Measurements from ENCODE around the gene CIT. TPM values are rescaled to one million over a fixed set of nuclear protein-coding genes. Genes with fewer than 3 reads are reported as not detected.
A peak's percentile ranks its signal among the peaks of the same experiment; 100 is the strongest.

The CIT gene
- total RNA-seq, 2 donors from 2014 or later = 0.33 to 1.3 TPM

- no peaks in the 10 kb centered on the region for H3K27me3 ChIP-seq
- H3K27ac ChIP-seq = peak overlapping the region in 1 of 4 donors; percentile 76
- intact Hi-C loops (cut with DNase I) = no loop called here
- no peak for DNase-seq
- H3K4me3 ChIP-seq = no peak overlapping the region
- peaks cover 16% of the 10 kb centered on the region for H3K4me1 ChIP-seq
- TF ChIP-seq POLR2A (IDR thresholded peaks at IDR 0.05) = no peak
- no peak for TF ChIP-seq CTCF (IDR thresholded peaks at IDR 0.05)
- no peak for ATAC-seq
- H3K36me3 ChIP-seq (replicated peaks in 1 of 2; ENCODE audit: insufficient read depth in 1 of 2, low read depth in 2 of 2) = no peaks in the 10 kb centered on the region
- H3K9me3 ChIP-seq = no peaks in the 10 kb centered on the region
- WGBS, 2 donors = 92 to 99% methylated on average over 3 of the region's 3 CpGs
Measured at GRCh38 chr12:119715268-119715620, 161.9 kb downstream of the CIT start.

- WGBS, 2 donors = 91 to 95% methylated on average over 4 of the region's 4 CpGs
- no peak for TF ChIP-seq CTCF (IDR thresholded peaks at IDR 0.05)
- no peak for TF ChIP-seq POLR2A (IDR thresholded peaks at IDR 0.05)
- no peak overlapping the region for H3K27ac ChIP-seq
- DNase-seq (no peak), ATAC-seq (no peak)
- H3K36me3 ChIP-seq (replicated peaks in 1 of 2; ENCODE audit: insufficient read depth in 1 of 2, low read depth in 2 of 2) = no peaks in the 10 kb centered on the region
- H3K27me3 ChIP-seq = no peaks in the 10 kb centered on the region
- H3K9me3 ChIP-seq = no peaks in the 10 kb centered on the region
- intact Hi-C loops (cut with DNase I) = no loop called here
- H3K4me3 ChIP-seq = no peak overlapping the region
- peaks cover 16% of the 10 kb centered on the region for H3K4me1 ChIP-seq
Measured at GRCh38 chr12:119714614-119715267, 162.4 kb downstream of the CIT start.

- no peak for ATAC-seq
- no peaks in the 10 kb centered on the region for H3K36me3 ChIP-seq (replicated peaks in 1 of 2; ENCODE audit: insufficient read depth in 1 of 2, low read depth in 2 of 2)
Measured at GRCh38 chr12:119713551-119714031, 163.5 kb downstream of the CIT start.

GRCh38 chr12:119712721-119713120 is 164.4 kb downstream of the CIT start:
- DNase-seq (no peak), ATAC-seq (no peak)
- Histone ChIP-seq H3K27me3 (no peaks in the 10 kb centered on the region), H3K4me3 (no peak overlapping the region), H3K36me3 (replicated peaks in 1 of 2; ENCODE audit: insufficient read depth in 1 of 2, low read depth in 2 of 2) (no peaks in the 10 kb centered on the region), H3K9me3 (no peaks in the 10 kb centered on the region), H3K4me1 (peaks cover 16% of the 10 kb centered on the region), H3K27ac (no peak overlapping the region)
- intact Hi-C loops (cut with DNase I) = no loop called here
- 95 to 96% methylated on average over 11 of the region's 11 CpGs for WGBS, 2 donors
- no peak for TF ChIP-seq POLR2A (IDR thresholded peaks at IDR 0.05)
- no peak for TF ChIP-seq CTCF (IDR thresholded peaks at IDR 0.05)

More at GRCh38 chr12:119713551-119714031, 163.5 kb downstream of the CIT start:
- no peak overlapping the region for H3K4me3 ChIP-seq
- no peaks in the 10 kb centered on the region for H3K27me3 ChIP-seq
- WGBS, 2 donors = 91 to 93% methylated on average over 8 of the region's 8 CpGs
- intact Hi-C loops (cut with DNase I) = no loop called here
- H3K9me3 ChIP-seq = no peaks in the 10 kb centered on the region
- no peak overlapping the region for H3K27ac ChIP-seq
- H3K4me1 ChIP-seq = peaks cover 16% of the 10 kb centered on the region
- TF ChIP-seq CTCF (IDR thresholded peaks at IDR 0.05) = no peak
- no peak for TF ChIP-seq POLR2A (IDR thresholded peaks at IDR 0.05)
- peak in 1 of 4 donors; percentile 62 for DNase-seq

- Histone ChIP-seq H3K27ac (no peak overlapping the region), H3K4me3 (no peak overlapping the region), H3K27me3 (no peaks in the 10 kb centered on the region), H3K9me3 (no peaks in the 10 kb centered on the region), H3K36me3 (replicated peaks in 1 of 2; ENCODE audit: insufficient read depth in 1 of 2, low read depth in 2 of 2) (no peaks in the 10 kb centered on the region), H3K4me1 (peaks cover 11% of the 10 kb centered on the region)
- DNase-seq = no peak
- 95 to 96% methylated on average over 4 of the region's 4 CpGs for WGBS, 2 donors
- ATAC-seq = no peak
- TF ChIP-seq POLR2A (IDR thresholded peaks at IDR 0.05) (no peak), CTCF (IDR thresholded peaks at IDR 0.05) (no peak)
- intact Hi-C loops (cut with DNase I) = no loop called here
Measured at GRCh38 chr12:119711693-119712092, 165.4 kb downstream of the CIT start.

All from body of pancreas (tissue), 4 donors.